ENCODE results near the gene FIP1L1. TPM values are rescaled to one million over a fixed set of nuclear protein-coding genes. Genes with fewer than 3 reads are reported as not detected.

Gene FIP1L1
- total RNA-seq, 1 donor from 2014 or later = 29.7 TPM

- Histone ChIP-seq H3K36me3 (peaks cover 38% of the 10 kb centered on the region), H3K9me3 (replicated peaks) (no peaks in the 10 kb centered on the region), H3K27ac (replicated peaks) (no peak overlapping the region), H3K27me3 (ENCODE audit: low read depth) (no peaks in the 10 kb centered on the region), H3K4me3 (no peak overlapping the region), H3K4me1 (no peaks in the 10 kb centered on the region)
- intact Hi-C loops (cut with micrococcal nuclease) = no loop called here
- TF ChIP-seq CTCF (IDR thresholded peaks at IDR 0.05; ENCODE audit: borderline replicate concordance) = no peak
- no peak for DNase-seq
Observed at GRCh38 chr4:53477038-53477565, 99.7 kb downstream of the FIP1L1 start.

DNA sequence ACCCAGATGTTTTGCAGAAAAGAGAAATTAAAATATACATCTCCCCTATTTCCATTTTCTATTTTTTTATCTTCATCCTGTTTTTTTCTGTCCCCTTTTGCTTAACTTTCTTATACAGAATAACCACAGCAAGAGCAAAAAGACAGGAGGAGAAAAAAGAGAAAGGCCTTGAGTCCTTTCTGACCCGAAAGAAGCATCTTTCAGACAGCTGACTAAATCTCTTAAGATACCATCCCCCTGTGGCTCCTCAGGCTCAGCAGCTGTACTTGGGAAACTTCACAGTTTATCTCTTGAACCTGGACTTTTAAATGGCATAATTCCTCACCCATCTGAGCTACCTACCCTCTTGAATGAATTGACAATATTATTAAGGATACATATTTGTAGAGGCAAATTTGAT lies 100.2 kb downstream of the FIP1L1 start:
- Histone ChIP-seq H3K36me3 (peaks cover 38% of the 10 kb centered on the region), H3K27ac (replicated peaks) (no peak overlapping the region), H3K27me3 (ENCODE audit: low read depth) (no peaks in the 10 kb centered on the region), H3K4me3 (no peak overlapping the region), H3K4me1 (no peaks in the 10 kb centered on the region), H3K9me3 (replicated peaks) (no peaks in the 10 kb centered on the region)
- DNase-seq = no peak
- no peak for TF ChIP-seq CTCF (IDR thresholded peaks at IDR 0.05; ENCODE audit: borderline replicate concordance)
- intact Hi-C loops (cut with micrococcal nuclease) = no loop called here

GRCh38 chr4:53478671-53479456 lies 101.4 kb downstream of the FIP1L1 start:
- Histone ChIP-seq H3K4me3 (no peak overlapping the region), H3K27ac (replicated peaks) (no peak overlapping the region), H3K36me3 (peaks cover 29% of the 10 kb centered on the region), H3K9me3 (replicated peaks) (no peaks in the 10 kb centered on the region), H3K27me3 (ENCODE audit: low read depth) (no peaks in the 10 kb centered on the region), H3K4me1 (no peaks in the 10 kb centered on the region)
- intact Hi-C loops (cut with micrococcal nuclease) = no loop called here
- DNase-seq = no peak
- TF ChIP-seq CTCF (IDR thresholded peaks at IDR 0.05; ENCODE audit: borderline replicate concordance) = no peak

DNA sequence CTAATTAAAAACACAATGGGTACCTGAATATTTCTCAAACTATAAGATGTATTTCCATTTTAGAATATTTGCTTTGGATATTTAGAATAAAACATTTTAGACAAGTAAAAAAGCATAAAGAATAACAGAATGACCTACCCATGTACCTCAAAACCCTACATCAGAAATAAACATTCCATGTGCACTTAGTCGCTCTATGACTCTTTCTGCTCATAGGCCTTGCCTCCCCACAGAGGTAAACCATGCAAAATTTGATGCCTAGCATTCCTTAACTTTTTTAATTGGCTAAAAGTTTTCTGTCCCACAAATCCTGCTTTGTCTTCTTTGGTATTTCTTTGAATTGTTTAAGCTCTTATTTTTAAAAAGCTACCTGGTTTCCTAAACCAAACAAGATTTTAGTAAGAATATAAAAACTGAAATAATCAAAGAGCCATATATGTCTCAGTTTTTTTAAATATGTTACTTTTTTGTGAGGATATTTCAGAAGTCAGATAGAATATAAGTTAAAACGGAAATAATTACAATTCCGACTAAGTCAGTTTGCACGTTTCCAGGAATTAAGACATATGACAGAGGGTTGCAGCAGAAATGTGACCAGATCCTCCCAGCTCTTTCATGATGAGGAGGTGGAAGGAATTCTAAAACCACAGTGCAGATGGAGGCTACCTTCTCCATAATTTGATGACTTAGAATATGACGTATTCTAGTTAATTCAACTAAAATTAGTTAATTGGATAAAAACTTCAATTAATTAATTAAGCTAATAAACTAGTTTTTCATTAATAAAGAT lies 102.5 kb downstream of the FIP1L1 start:
- TF ChIP-seq CTCF (IDR thresholded peaks at IDR 0.05; ENCODE audit: borderline replicate concordance) = no peak
- no peak overlapping the region for H3K4me3 ChIP-seq
- H3K36me3 ChIP-seq = peaks cover 19% of the 10 kb centered on the region
- no peaks in the 10 kb centered on the region for H3K4me1 ChIP-seq
- no peak overlapping the region for H3K27ac ChIP-seq (replicated peaks)
- DNase-seq = no peak
- no peaks in the 10 kb centered on the region for H3K9me3 ChIP-seq (replicated peaks)
- H3K27me3 ChIP-seq (ENCODE audit: low read depth) = no peaks in the 10 kb centered on the region
- intact Hi-C loops (cut with micrococcal nuclease) = no loop called here

GRCh38 chr4:53480909-53481308 lies 103.5 kb downstream of the FIP1L1 start:
- Histone ChIP-seq H3K27ac (replicated peaks) (no peak overlapping the region), H3K4me3 (no peak overlapping the region), H3K36me3 (peaks cover 12% of the 10 kb centered on the region), H3K9me3 (replicated peaks) (no peaks in the 10 kb centered on the region), H3K4me1 (no peaks in the 10 kb centered on the region), H3K27me3 (ENCODE audit: low read depth) (no peaks in the 10 kb centered on the region)
- no peak for DNase-seq
- no peak for TF ChIP-seq CTCF (IDR thresholded peaks at IDR 0.05; ENCODE audit: borderline replicate concordance)
- intact Hi-C loops (cut with micrococcal nuclease) = no loop called here

Data from left ventricle myocardium inferior (tissue), 1 donor.